ENCODE measurements around the gene RBBP7. TPM values are rescaled to one million over a fixed set of nuclear protein-coding genes. Genes with fewer than 3 reads are reported as not detected.

Gene RBBP7
- total RNA-seq, 1 donor from 2014 or later, result 151 TPM

DNA sequence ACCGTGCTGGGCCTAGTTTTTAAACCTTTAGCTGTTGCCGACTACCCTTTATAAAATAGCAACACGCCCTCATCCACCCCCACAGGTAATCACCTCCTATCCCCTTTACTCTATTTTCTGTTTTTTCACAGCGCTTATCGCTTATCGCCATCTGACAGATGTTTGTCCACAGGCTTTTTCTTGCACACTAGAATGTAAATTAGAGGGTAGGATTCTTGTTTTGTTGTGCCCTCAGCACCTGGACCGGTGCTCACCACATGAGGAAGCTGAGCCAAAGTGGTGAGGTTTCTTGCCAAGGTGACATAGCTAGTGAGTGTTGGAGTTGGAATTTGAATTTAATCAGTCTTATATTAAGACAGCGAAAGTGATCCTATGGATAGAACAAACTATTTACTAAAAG lies 2.9 kb upstream of the RBBP7 start:
- TF ChIP-seq, protein P1, sequence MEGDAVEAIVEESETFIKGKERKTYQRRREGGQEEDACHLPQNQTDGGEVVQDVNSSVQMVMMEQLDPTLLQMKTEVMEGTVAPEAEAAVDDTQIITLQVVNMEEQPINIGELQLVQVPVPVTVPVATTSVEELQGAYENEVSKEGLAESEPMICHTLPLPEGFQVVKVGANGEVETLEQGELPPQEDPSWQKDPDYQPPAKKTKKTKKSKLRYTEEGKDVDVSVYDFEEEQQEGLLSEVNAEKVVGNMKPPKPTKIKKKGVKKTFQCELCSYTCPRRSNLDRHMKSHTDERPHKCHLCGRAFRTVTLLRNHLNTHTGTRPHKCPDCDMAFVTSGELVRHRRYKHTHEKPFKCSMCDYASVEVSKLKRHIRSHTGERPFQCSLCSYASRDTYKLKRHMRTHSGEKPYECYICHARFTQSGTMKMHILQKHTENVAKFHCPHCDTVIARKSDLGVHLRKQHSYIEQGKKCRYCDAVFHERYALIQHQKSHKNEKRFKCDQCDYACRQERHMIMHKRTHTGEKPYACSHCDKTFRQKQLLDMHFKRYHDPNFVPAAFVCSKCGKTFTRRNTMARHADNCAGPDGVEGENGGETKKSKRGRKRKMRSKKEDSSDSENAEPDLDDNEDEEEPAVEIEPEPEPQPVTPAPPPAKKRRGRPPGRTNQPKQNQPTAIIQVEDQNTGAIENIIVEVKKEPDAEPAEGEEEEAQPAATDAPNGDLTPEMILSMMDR (IDR thresholded peaks at IDR 0.05), result no peak
- H3K36me3 Mint-ChIP-seq (ENCODE audit: low read depth), result no peaks in the 10 kb centered on the region
- no peak for DNase-seq (ENCODE audit: low spot score)
- H3K27me3 Mint-ChIP-seq (ENCODE audit: low read depth), result peaks cover 5% of the 10 kb centered on the region
- no peak overlapping the region for H3K27ac Mint-ChIP-seq (ENCODE audit: unreplicated experiment)
- no peak overlapping the region for H3K4me3 Mint-ChIP-seq (ENCODE audit: unreplicated experiment)
- H3K4me1 Mint-ChIP-seq (ENCODE audit: low read depth), result peaks cover 22% of the 10 kb centered on the region
- H3K9me3 Mint-ChIP-seq (ENCODE audit: low read depth), result no peaks in the 10 kb centered on the region

DNA sequence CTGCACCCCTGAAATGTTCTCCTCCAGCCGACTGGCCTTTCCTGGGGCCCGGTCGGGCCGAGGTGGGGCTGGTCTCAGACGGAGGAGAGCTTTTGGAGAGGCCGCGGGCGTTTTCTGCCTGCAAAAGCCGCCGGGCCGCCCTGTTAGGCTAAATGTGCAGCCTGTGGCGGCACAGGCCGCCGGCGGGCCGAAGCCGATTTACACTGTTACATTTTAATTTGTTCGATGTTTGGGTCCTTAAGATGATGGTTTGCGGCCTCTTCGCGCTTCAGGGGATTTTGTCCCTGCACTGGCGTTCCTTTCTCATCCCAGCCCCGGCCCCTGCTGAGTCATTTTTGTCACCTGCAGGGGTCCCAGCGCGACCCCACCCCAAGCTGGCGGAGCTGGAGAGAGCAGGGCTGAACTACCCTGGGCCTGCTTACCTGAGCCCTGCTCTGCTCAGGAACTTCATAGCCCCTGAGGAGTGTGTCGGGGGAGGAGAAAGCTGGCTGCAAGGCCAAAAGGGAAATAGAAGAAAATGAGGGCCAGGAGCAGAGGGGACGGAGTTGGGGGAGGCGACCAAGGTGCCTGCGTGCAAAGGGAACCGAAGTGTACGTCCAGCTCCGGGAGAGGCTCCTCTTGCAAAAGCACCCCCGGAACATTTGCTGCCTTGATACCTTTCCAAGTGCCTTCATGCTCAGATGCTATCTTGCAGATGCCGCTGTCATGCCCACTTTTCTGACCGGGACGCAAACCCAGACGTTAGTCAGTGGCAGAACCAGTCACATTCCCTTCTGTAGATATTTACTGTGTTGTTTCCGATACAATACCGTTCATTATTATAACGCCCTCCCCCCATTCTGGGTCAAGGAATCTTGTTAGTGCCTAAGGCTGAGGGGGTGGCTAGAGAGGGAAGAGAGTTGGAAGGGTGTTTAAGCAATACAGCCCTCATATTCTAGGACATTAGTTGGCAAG lies 977 bp upstream of the RBBP7 start:
- Mint-ChIP-seq H3K27ac (ENCODE audit: unreplicated experiment) (peak overlapping the region; percentile 94), H3K9me3 (ENCODE audit: low read depth) (no peaks in the 10 kb centered on the region), H3K4me1 (ENCODE audit: low read depth) (peaks cover 39% of the 10 kb centered on the region), H3K4me3 (ENCODE audit: unreplicated experiment) (peak overlapping the region; percentile 76), H3K27me3 (ENCODE audit: low read depth) (peaks cover 5% of the 10 kb centered on the region), H3K36me3 (ENCODE audit: low read depth) (peaks cover 1% of the 10 kb centered on the region)
- no peak for DNase-seq (ENCODE audit: low spot score)
- TF ChIP-seq, protein P1 (IDR thresholded peaks at IDR 0.05), result no peak

DNA sequence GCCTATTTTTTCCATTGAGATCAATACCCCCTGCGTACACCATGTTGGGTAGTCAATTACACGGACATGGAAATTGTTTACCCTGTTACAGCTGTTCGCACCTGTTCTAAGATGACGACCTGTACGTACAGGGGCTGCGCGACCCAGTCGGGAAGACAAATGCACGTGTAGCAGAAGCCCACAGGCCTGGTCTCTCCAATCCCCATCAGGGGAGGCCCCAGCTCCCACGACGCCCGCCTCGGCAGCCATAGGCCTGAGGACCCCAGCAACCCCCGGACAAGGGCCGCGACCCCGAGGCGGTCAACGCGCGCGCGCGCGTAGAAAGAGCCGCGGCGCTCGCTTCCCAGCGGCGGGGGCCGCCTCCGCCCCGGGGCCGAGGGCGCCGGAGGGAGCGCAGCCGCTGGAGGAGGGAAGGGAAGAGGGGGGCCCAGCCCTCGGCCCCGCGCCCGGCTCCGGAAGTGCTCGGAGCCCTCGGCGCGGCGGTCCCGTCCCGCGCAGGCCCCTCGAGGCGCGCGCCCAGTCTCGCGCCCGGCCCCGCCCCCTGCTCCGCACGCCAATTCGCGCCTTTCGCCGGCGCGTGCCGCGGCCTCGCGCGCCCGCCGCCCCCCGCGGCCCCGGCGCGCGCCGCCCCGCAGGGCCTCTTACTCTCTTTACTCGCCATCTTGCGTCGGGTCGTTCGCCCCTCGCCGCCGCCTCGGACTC lies 618 bp downstream of the RBBP7 start:
- Mint-ChIP-seq H3K4me1 (ENCODE audit: low read depth) (peaks cover 46% of the 10 kb centered on the region), H3K27ac (ENCODE audit: unreplicated experiment) (peak overlapping the region; percentile 100), H3K36me3 (ENCODE audit: low read depth) (peaks cover 1% of the 10 kb centered on the region), H3K4me3 (ENCODE audit: unreplicated experiment) (peak overlapping the region; percentile 99), H3K9me3 (ENCODE audit: low read depth) (no peaks in the 10 kb centered on the region), H3K27me3 (ENCODE audit: low read depth) (peaks cover under 1% of the 10 kb centered on the region)
- no peak for DNase-seq (ENCODE audit: low spot score)
- TF ChIP-seq, protein P1 (IDR thresholded peaks at IDR 0.05), result no peak

DNA sequence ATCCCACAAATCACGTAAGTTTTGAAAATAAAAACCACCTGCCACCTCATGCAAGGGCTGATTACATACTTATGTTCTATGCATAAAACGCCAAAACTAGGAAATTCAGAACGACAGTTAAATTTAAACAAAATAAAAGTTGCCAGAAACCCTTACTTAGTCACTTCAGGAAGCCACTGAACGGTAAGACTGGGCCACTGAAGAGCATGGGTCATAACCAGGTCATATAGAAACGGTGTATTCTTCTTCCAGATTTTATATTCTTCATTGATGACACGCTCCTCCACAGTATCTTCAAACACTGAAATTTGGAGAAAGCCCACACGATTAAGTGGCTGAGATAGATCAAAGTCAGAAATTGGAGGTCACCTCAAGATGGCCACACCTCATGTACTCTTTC lies 1.2 kb downstream of the RBBP7 start:
- Mint-ChIP-seq H3K27me3 (ENCODE audit: low read depth) (no peaks in the 10 kb centered on the region), H3K36me3 (ENCODE audit: low read depth) (peaks cover 1% of the 10 kb centered on the region), H3K27ac (ENCODE audit: unreplicated experiment) (peak overlapping the region; percentile 70), H3K4me1 (ENCODE audit: low read depth) (peaks cover 48% of the 10 kb centered on the region), H3K4me3 (ENCODE audit: unreplicated experiment) (peak overlapping the region; percentile 82), H3K9me3 (ENCODE audit: low read depth) (no peaks in the 10 kb centered on the region)
- no peak for DNase-seq (ENCODE audit: low spot score)
- TF ChIP-seq, protein P1 (IDR thresholded peaks at IDR 0.05), result no peak

DNA sequence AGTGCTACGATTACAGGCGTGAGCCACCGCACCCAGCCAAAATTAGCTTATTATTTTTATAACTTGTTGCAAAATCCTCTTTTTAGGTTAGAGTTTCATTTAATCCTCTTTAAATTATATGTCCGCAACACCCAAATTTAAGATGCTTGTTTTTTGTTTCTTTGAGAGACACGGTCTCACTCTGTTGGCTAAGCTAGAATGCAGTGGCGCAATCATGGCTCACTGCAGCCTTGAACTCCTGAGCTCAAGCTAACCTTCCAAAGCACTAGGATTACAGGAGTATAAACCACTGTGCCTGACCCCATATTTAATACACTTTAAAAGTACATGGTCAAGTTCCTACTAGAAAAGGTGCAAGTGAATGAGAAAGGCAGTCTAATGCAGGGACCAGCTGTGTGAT lies 2.2 kb downstream of the RBBP7 start:
- Mint-ChIP-seq H3K27ac (ENCODE audit: unreplicated experiment) (no peak overlapping the region), H3K4me3 (ENCODE audit: unreplicated experiment) (peak overlapping the region; percentile 3), H3K9me3 (ENCODE audit: low read depth) (no peaks in the 10 kb centered on the region), H3K27me3 (ENCODE audit: low read depth) (no peaks in the 10 kb centered on the region), H3K4me1 (ENCODE audit: low read depth) (peaks cover 52% of the 10 kb centered on the region), H3K36me3 (ENCODE audit: low read depth) (peaks cover 1% of the 10 kb centered on the region)
- no peak for DNase-seq (ENCODE audit: low spot score)
- TF ChIP-seq, protein P1 (IDR thresholded peaks at IDR 0.05), result no peak

Measured in chondrocyte (in vitro differentiated cells).